SK-N-SH treated with all-trans-retinoic acid at 6 μM for 48 hours (cell line): ENCODE data around the gene ACRV1.

Source experiments
- TSHZ2 ChIP-seq: fragments of 250-450 bp; sonication (Bioruptor Pico); IDR thresholded peaks from 2 replicates; pipeline ENCODE4 v1.5.0; 2020; ENCODE audit warnings: mild to moderate bottlenecking, moderate library complexity
- ZFP30 ChIP-seq: fragments of 450-650 bp; formaldehyde crosslinking; IDR thresholded peaks from 2 replicates; pipeline ENCODE4 v1.5.0; 2022; ENCODE audit warnings: mild to moderate bottlenecking, moderate library complexity

DNA sequence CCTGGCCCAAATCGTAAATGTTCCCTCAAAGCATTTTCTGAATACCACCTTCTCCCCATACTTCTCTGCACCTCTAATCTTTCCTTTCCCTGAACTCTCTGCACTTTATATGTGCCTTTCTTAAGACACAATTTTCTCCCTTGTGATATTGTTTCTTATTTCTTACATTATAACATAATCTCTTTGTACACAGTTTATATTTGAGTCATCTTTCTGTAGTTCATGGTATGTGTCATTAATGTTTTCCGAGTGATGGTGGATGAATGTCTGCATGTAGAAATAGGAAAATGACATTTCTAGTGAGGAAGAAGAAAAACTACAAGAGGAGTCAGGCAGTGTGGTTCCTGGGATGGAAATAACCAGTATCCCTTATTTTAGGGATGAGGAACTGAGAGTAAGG is 5.5 kb downstream of the ACRV1 start:
- TF ChIP-seq TSHZ2 (CRISPR knock-in tag) (no peak), ZFP30 (no peak)
